Neural progenitor cell (in vitro differentiated cells): Measurements from ENCODE around the gene BCAS3. TPM values are rescaled to one million over a fixed set of nuclear protein-coding genes. Genes with fewer than 3 reads are reported as not detected.
"Not testable (repeated sequence)": the region's sequence is repeated elsewhere in the genome, so short reads cannot be mapped to it uniquely, and the experiment has no call there.

Experiments used
- DNase-seq: peaks from one replicate; pipeline ENCODE4 v3.0.0-alpha.2; 2016; ENCODE audit warnings: low spot score
- H2AFZ ChIP-seq: fragments of 200-600 bp; sonication (generic); replicated peaks from 2 replicates; pipeline ENCODE4 v1.6.1; 2016; ENCODE audit warnings: antibody characterized with exemption
- H3F3A ChIP-seq: fragments of 200-600 bp; sonication (generic); 2 replicates; pipeline ENCODE4 v1.6.1; 2016; ENCODE audit warnings: antibody characterized with exemption, low read depth
- H3K27ac ChIP-seq: fragments of 200-600 bp; sonication (generic); 2 replicates; pipeline ENCODE4 v1.5.1; 2016; ENCODE audit warnings: mild to moderate bottlenecking
- H3K27me3 ChIP-seq: fragments of 200-600 bp; sonication (generic); 2 replicates; pipeline ENCODE4 v1.6.1; 2016; ENCODE audit warnings: mild to moderate bottlenecking, moderate library complexity
- H3K36me3 ChIP-seq: fragments of 200-600 bp; sonication (generic); 2 replicates; pipeline ENCODE4 v1.5.1; 2016
- H3K4me1 ChIP-seq: fragments of 200-600 bp; sonication (generic); 2 replicates; pipeline ENCODE4 v1.6.1; 2016; ENCODE audit warnings: mixed run types
- H3K4me2 ChIP-seq: fragments of 200-600 bp; sonication (generic); 2 replicates; pipeline ENCODE4 v1.6.1; 2016
- H3K4me3 ChIP-seq: fragments of 200-600 bp; sonication (generic); 2 replicates; pipeline ENCODE4 v1.5.1; 2016
- H3K79me2 ChIP-seq: fragments of 200-600 bp; sonication (generic); 2 replicates; pipeline ENCODE4 v1.6.1; 2016; ENCODE audit warnings: low read depth
- H3K9ac ChIP-seq: fragments of 200-600 bp; sonication (generic); 2 replicates; pipeline ENCODE4 v1.6.1; 2016
- H3K9me3 ChIP-seq: fragments of 200-600 bp; sonication (generic); 2 replicates; pipeline ENCODE4 v1.5.1; 2016; ENCODE audit warnings: low read depth
- H4K20me1 ChIP-seq: fragments of 200-600 bp; sonication (generic); 2 replicates; pipeline ENCODE4 v1.6.1; 2016; ENCODE audit warnings: low read depth
- H3K27ac Mint-ChIP-seq: 3 replicates; pipeline ENCODE4 v1.8.0; 2021; ENCODE audit warnings: mixed read lengths
- H3K27me3 Mint-ChIP-seq: 2 replicates; pipeline ENCODE4 v1.8.0; 2022; ENCODE audit warnings: low read depth, mild to moderate bottlenecking, inconsistent platforms, moderate library complexity, mixed read lengths; ENCODE audit not compliant: insufficient read depth
- H3K36me3 Mint-ChIP-seq: 3 replicates; pipeline ENCODE4 v1.8.0; 2021; ENCODE audit warnings: mixed read lengths
- H3K4me1 Mint-ChIP-seq: 3 replicates; pipeline ENCODE4 v1.8.0; 2021; ENCODE audit warnings: mixed read lengths
- H3K4me3 Mint-ChIP-seq: 3 replicates; pipeline ENCODE4 v1.8.0; 2021; ENCODE audit warnings: mild to moderate bottlenecking, moderate library complexity, mixed read lengths
- H3K9me3 Mint-ChIP-seq: 3 replicates; pipeline ENCODE4 v1.8.0; 2020; ENCODE audit warnings: mixed read lengths
- CTCF ChIP-seq: fragments of 200-600 bp; sonication (generic); IDR thresholded peaks from 2 replicates; pipeline ENCODE4 v1.5.1; 2017; ENCODE audit warnings: antibody characterized with exemption, mild to moderate bottlenecking
- EZH2 ChIP-seq: fragments of 200-600 bp; sonication (generic); IDR thresholded peaks from 2 replicates; pipeline ENCODE4 v1.6.1; 2017; ENCODE audit warnings: antibody characterized with exemption, mild to moderate bottlenecking, moderate library complexity
- EZH2phosphoT487 ChIP-seq: fragments of 200-600 bp; sonication (generic); IDR thresholded peaks from 2 replicates; pipeline ENCODE4 v1.6.1; 2017; ENCODE audit warnings: antibody characterized with exemption
- total RNA-seq: library from RNA; depleted of rRNA; stranded (reverse); fragments of >200 nt; gene quantifications from 2 replicates; pipeline ENCODE4 v1.2.3, GENCODE V29; 2015; ENCODE audit warnings: low replicate concordance

BCAS3 gene
- total RNA-seq, 1 donor from 2014 or later = 60.9 TPM

GRCh38 chr17:60802377-60802776 lies 124.7 kb downstream of the BCAS3 start:
- H3K4me3 ChIP-seq = no peak overlapping the region
- Mint-ChIP-seq H3K27ac (no peak overlapping the region), H3K9me3 (no peaks in the 10 kb centered on the region), H3K4me1 (no peaks in the 10 kb centered on the region), H3K27me3 (no peaks in the 10 kb centered on the region), H3K36me3 (no peaks in the 10 kb centered on the region), H3K4me3 (no peak overlapping the region)
- H3K4me2 ChIP-seq = no peak overlapping the region
- H4K20me1 ChIP-seq = no peaks in the 10 kb centered on the region
- H3K4me1 ChIP-seq = no peaks in the 10 kb centered on the region
- no peaks in the 10 kb centered on the region for H3K36me3 ChIP-seq
- no peak overlapping the region for H2AFZ ChIP-seq
- H3K9me3 ChIP-seq = no peaks in the 10 kb centered on the region
- TF ChIP-seq CTCF (no peak), EZH2 (no peak), EZH2phosphoT487 (no peak)
- no peaks in the 10 kb centered on the region for H3F3A ChIP-seq
- no peak for DNase-seq
- no peaks in the 10 kb centered on the region for H3K27me3 ChIP-seq
- no peak overlapping the region for H3K27ac ChIP-seq
- no peaks in the 10 kb centered on the region for H3K79me2 ChIP-seq
- no peak overlapping the region for H3K9ac ChIP-seq

GRCh38 chr17:60803059-60803458 lies 125.4 kb downstream of the BCAS3 start:
- Histone ChIP-seq H3K79me2 (no peaks in the 10 kb centered on the region), H3K4me2 (no peak overlapping the region), H3K27ac (no peak overlapping the region), H3K4me3 (no peak overlapping the region), H3K9me3 (no peaks in the 10 kb centered on the region), H4K20me1 (no peaks in the 10 kb centered on the region), H2AFZ (no peak overlapping the region), H3K4me1 (no peaks in the 10 kb centered on the region), H3K27me3 (no peaks in the 10 kb centered on the region), H3K36me3 (no peaks in the 10 kb centered on the region), H3F3A (no peaks in the 10 kb centered on the region), H3K9ac (no peak overlapping the region)
- H3K27me3 Mint-ChIP-seq = no peaks in the 10 kb centered on the region
- no peak overlapping the region for H3K4me3 Mint-ChIP-seq
- no peaks in the 10 kb centered on the region for H3K36me3 Mint-ChIP-seq
- no peak for DNase-seq
- H3K27ac Mint-ChIP-seq = no peak overlapping the region
- H3K9me3 Mint-ChIP-seq = no peaks in the 10 kb centered on the region
- H3K4me1 Mint-ChIP-seq = no peaks in the 10 kb centered on the region
- no peak for TF ChIP-seq CTCF
- no peak for TF ChIP-seq EZH2
- no peak for TF ChIP-seq EZH2phosphoT487

GRCh38 chr17:60804831-60805230 lies 127.2 kb downstream of the BCAS3 start:
- Histone ChIP-seq H3K9me3 (no peaks in the 10 kb centered on the region), H3K4me1 (no peaks in the 10 kb centered on the region), H3K36me3 (no peaks in the 10 kb centered on the region), H3K9ac (no peak overlapping the region), H3K27ac (no peak overlapping the region), H2AFZ (no peak overlapping the region), H3K27me3 (no peaks in the 10 kb centered on the region), H4K20me1 (no peaks in the 10 kb centered on the region), H3F3A (no peaks in the 10 kb centered on the region), H3K4me3 (no peak overlapping the region), H3K4me2 (no peak overlapping the region), H3K79me2 (no peaks in the 10 kb centered on the region)
- no peak for DNase-seq
- Mint-ChIP-seq H3K9me3 (no peaks in the 10 kb centered on the region), H3K36me3 (peaks cover 2% of the 10 kb centered on the region), H3K4me1 (no peaks in the 10 kb centered on the region), H3K27ac (no peak overlapping the region), H3K27me3 (no peaks in the 10 kb centered on the region), H3K4me3 (no peak overlapping the region)
- TF ChIP-seq EZH2 (no peak), CTCF (no peak), EZH2phosphoT487 (no peak)

GRCh38 chr17:60809421-60809820 lies 131.8 kb downstream of the BCAS3 start:
- Histone ChIP-seq H3F3A (no peaks in the 10 kb centered on the region), H3K27me3 (no peaks in the 10 kb centered on the region), H3K9me3 (no peaks in the 10 kb centered on the region), H3K9ac (no peak overlapping the region), H4K20me1 (no peaks in the 10 kb centered on the region), H3K4me1 (no peaks in the 10 kb centered on the region), H3K79me2 (no peaks in the 10 kb centered on the region), H2AFZ (no peak overlapping the region), H3K4me3 (no peak overlapping the region), H3K27ac (no peak overlapping the region), H3K36me3 (no peaks in the 10 kb centered on the region), H3K4me2 (no peak overlapping the region)
- TF ChIP-seq EZH2phosphoT487 = no peak
- no peak overlapping the region for H3K27ac Mint-ChIP-seq
- H3K4me3 Mint-ChIP-seq = no peak overlapping the region
- H3K9me3 Mint-ChIP-seq = peaks cover 8% of the 10 kb centered on the region
- H3K27me3 Mint-ChIP-seq = peaks cover 2% of the 10 kb centered on the region
- H3K4me1 Mint-ChIP-seq = no peaks in the 10 kb centered on the region
- H3K36me3 Mint-ChIP-seq = peaks cover 4% of the 10 kb centered on the region
- DNase-seq = no peak

- H3K9me3 Mint-ChIP-seq, H3K79me2 ChIP-seq, H4K20me1 ChIP-seq, H3K4me2 ChIP-seq, H2AFZ ChIP-seq, H3K27ac Mint-ChIP-seq, H3K36me3 Mint-ChIP-seq, H3K27me3 Mint-ChIP-seq, H3F3A ChIP-seq, H3K36me3 ChIP-seq, H3K4me3 ChIP-seq, H3K4me1 Mint-ChIP-seq, H3K9ac ChIP-seq, H3K9me3 ChIP-seq, H3K4me1 ChIP-seq, H3K27ac ChIP-seq, H3K27me3 ChIP-seq, DNase-seq, H3K4me3 Mint-ChIP-seq: not testable (repeated sequence)
Measured at GRCh38 chr17:60814941-60815340, 137.3 kb downstream of the BCAS3 start.
